HG03520 (cell line): ENCODE measurements around the gene ZNF700.
"Not testable (repeated sequence)": the region's sequence is repeated elsewhere in the genome, so short reads cannot be mapped to it uniquely, and the experiment has no call there.

Source experiments
- ATAC-seq: cut with Tn5 transposase; IDR thresholded peaks from one replicate; pipeline ENCODE4 v1.9.1; 2021; ENCODE audit warnings: mild to moderate bottlenecking, moderate library complexity; ENCODE audit not compliant: unreplicated experiment

Gene ZNF700

DNA sequence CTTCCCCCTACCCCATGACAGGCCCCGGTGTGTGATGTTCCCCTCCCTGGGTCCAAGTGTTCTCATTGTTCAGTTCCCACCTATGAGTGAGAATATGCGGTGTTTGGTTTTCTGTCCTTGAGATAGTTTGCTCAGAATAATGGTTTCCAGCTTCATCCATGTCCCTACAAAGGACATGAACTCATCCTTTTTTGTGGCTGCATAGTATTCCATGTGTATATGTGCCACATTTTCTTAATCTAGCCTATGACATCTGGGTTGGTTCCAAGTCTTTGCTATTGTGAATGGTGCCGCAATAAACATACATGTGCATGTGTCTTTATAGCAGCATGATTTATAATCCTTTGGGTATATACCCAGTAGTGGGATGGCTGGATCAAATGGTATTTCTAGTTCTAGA is 13.5 kb downstream of the ZNF700 start:
- not testable (repeated sequence) for ATAC-seq

DNA sequence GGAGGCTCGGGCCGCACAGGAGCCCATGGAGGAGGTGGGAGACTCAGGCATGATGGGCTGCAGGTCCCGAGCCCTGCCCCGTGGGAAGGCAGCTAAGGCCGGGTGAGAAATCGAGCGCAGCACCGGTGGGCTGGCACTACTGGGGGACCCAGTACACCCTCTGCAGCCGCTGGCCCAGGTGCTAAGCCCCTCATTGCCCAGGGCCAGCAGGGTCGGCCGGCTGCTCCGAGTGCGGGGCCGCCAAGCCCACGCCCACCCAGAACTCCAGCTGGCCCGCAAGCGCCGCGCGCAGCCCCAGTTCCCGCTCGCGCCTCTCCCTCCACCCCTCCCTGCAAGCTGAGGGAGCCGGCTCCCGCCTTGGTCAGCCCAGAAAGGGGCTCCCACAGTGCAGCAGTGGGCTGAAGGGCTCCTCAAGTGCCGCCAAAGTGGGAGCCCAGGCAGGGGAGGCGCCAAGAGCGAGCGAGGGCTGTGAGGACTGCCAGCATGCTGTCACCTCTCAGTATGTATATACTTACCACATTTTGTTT is 16.5 kb downstream of the ZNF700 start:
- not testable (repeated sequence) for ATAC-seq

DNA sequence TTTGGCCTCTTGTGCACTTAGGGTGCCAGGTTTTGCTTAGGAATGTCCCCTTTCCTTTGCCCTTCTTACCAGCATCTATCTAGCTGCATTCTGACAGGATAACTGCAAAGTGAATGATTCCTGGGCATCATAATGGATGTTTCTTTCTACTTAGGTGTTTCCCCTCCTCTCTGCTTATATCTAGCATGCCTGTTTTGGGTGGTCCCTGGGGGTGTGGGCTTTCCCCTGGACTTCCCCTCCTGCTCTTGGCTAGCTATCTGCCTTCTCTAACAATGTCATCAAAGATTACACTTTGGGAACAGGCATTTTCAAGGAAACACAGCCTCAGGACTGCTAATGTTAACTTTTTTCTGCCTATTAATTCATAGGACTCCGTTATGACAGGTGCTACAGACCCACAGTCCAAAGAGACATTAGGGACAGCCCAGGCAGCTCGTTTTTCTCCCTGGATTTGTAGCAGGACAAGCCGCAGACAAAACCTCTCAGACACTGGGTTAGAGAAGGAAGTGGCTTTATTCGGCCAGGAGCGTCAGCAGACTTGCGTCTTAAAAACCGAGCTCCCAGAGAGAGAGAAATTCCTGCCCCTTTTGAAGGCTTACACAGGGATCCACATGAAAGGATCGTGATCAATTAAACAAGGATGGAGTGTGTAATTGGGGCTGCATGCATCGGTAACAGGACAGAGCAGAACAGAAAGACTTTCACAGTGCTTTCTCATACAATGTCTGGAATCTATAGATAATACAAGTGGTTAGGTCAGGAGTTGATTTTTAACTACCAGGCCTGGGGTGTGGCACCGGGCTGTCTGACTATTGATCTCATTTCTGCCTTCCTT is 17.3 kb downstream of the ZNF700 start:
- no peak for ATAC-seq

DNA sequence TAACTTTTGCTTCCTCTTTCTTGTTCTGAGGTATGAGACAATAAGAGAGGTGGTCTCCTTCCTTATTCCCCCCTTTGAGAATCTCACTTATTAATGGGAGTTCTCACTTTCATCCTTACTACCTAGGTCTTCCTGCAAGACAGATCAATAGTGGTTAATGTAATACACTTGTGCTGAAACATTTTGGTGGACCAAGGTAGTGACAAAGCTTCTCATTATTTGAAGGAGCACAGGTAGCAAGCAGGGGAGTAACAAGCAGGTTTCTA is 17.9 kb downstream of the ZNF700 start:
- ATAC-seq, result no peak

DNA sequence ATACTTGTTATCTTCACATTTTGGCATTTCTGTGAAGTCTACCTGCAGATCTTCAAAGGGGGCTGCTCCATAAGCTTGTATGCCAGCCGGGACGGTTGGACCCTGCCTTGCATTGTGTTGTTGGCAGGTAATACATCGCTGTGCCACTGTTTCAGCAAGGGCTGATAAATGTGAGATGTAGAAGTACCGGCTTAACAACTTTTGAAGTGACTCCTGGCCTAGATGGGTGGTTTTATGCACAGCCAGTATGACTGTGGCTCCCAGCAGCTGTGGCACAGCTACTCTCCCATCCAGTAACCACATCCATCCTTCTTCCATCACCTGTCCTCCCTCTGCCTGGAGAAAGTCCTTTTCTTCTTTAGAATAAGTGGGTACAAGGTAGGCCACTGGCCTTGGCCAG is 19.7 kb downstream of the ZNF700 start:
- ATAC-seq, result no peak

DNA sequence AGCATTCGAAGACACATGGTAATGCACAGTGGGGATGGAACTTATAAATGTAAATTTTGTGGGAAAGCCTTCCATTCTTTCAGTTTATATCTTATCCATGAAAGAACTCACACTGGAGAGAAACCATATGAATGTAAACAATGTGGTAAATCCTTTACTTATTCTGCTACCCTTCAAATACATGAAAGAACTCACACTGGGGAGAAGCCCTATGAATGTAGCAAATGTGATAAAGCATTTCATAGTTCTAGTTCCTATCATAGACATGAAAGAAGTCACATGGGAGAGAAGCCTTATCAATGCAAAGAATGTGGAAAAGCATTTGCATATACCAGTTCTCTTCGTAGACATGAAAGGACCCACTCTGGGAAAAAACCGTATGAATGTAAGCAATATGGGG is 23.7 kb downstream of the ZNF700 start:
- no peak for ATAC-seq

DNA sequence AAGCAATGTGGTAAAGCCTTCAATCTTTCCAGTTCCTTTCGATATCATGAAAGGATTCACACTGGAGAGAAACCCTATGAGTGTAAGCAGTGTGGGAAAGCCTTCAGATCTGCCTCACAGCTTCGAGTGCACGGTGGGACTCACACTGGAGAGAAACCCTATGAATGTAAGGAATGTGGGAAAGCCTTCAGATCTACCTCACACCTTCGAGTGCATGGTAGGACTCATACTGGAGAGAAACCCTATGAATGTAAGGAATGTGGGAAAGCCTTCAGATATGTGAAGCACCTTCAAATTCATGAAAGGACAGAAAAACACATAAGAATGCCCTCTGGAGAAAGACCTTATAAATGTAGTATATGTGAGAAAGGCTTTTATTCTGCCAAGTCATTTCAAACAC is 24.3 kb downstream of the ZNF700 start:
- ATAC-seq, result no peak

DNA sequence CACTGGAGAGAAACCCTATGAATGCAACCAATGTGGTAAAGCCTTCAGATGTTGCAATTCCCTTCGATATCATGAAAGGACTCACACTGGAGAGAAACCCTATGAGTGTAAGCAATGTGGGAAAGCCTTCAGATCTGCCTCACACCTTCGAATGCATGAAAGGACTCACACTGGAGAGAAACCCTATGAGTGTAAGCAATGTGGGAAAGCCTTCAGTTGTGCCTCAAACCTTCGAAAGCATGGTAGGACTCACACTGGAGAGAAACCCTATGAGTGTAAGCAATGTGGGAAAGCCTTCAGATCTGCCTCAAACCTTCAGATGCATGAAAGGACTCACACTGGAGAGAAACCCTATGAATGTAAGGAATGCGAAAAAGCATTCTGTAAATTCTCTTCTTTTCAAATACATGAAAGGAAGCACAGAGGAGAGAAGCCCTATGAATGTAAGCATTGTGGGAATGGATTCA is 24.7 kb downstream of the ZNF700 start:
- ATAC-seq, result not testable (repeated sequence)

DNA sequence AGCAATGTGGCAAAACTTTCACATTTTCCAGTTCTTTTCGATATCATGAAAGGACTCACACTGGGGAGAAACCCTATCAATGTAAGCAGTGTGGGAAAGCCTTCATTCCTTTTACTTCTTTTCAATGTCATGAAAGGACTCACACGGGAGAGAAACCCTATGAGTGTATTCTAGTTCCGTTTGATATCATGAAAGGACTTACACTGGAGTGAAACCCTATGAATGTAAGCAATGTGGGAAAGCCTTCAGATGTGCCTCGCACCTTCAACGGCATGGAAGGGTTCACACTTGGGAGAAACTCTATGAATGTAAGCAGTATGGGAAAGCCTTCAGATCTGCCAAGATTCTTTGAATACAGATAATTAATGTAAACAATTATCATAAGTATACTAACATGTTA is 25.4 kb downstream of the ZNF700 start:
- ATAC-seq, result no peak

DNA sequence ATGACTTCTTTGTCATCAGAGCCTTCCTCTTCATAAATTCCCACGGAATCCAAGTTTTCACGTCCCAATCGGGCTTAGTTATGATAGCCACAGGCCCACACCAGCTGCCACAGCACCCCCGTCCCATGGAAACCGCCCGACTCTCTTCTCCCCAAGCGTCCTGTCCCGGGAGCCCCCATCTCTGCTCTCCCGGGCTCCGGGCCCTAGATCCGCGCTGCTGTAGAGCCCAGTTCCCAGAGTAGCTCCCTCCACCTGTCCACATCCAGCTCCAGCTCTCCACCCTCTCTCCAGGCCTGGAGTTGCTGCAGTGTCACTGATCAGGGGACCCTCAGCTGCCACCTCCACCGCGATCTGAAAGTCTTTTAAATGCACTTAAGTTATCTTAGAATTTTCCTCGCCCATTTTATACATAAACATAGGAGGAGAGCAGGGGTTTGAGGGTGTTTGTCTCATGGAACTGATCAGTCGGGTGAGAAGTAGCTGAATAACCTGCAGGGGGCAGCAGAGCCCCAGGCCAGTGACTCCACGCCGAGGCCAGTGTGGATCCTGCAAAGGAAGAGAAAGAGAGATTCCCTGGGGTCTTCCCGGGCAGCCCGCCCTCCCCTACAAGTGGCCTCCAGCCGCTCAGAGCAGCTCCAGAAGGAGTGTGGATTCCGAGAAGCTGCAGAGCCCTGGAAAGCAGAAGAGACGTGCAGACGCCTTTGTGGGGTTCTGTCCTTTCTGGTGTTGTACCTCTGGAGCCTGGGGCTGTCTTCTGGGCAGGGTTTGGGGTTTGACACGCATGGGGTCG is 38.9 kb downstream of the ZNF700 start:
- no peak for ATAC-seq

DNA sequence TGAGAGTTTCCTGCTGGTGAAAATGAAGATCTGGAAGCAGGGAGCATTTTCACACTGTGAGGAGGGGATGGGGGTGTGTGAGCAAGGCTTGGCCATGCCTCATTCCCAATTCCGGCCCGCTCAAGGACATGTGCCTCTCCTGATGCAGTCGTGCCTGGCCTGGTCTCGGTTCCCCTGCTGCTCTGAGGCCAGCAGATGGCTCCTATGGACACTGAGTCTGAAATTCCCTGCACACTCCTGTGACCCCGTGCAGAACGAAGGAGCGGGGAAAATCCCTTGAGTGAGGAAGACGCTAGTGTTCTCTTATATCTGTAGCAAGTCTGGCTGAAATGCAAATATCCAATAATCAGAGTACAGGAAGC is 39.6 kb downstream of the ZNF700 start:
- ATAC-seq, result peak; percentile 31

DNA sequence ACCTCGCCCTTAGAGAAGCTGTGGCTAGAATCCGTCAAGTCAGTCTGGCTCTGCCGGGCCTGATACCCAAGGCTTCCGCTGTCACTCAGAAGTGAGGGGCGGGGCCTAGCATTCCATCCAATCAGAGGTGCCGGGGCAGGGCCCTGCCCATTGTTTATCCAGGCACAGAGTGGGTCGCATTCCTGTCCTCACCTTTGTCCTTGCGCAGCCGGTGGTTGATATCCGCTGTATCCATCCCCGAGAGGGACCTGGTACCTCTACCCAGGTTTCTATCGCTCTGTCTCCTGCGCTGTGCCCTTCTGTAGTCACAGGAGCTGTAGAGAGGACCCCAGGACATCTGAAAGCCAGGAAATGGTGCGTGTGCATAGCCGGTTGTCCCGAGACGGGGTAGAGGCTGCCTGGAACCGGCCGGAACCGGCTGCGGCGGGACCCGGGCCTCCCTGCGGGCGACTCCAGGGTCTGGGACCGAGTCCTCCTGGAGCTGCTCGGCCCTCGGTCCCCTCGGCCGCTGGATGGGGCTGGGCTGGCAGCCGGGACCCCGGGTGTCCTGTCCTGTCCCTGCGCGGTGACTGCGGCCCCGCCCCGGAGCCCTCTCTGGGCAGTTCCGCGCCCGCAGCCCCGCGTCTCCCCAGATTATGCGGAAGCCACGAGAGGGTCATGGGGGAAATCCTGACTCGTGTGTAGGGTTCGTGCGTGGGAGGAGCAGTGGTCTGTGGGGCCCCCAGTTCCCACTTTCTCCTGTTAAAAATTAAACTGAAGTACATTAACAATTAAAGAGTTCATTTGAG is 40.1 kb downstream of the ZNF700 start, which contains the start of gene ZNF763:
ZNF763 (plus strand) TSS at position 183 of the 788 bp plus-strand sequence; CDS start at position 352, 169 bp downstream.
- ATAC-seq, result peak; percentile 83

DNA sequence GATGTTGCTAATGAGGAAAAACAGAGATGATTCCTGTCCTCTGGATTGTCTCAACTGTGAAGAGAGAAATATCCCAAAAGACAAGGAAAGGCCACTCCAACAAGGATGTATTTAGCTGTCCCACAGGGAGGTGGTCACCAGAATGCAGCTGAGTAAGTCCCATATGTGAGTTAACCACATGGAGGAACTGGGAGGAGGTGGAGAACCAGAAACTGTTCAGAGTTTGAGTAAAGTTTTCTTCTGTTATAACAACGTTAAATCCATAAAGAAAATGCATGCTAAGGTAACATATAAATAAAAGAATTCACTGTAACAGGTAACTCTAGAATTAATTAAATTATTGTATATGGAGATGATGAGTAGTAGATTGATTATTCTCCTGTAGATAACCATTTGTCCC is 45.3 kb downstream of the ZNF700 start:
- no peak for ATAC-seq

DNA sequence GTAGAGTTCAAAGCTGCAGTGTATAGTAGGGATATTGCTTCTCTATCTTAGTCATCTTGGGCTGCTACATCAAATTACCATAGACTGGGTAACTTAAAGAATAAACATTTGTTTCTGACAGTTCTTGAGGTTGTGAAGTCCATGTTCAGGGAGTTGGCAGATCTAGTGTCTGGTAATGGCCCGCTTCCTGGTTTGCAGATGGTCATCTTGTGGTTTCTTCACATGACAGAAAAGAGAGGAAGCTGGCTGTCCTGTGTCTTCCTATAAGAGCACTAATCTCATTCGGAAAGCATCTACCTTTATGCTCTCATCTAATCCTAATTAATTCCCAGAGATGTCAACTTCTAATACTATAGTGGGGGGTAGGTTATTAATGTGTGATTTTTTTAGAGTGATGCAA is 46.1 kb downstream of the ZNF700 start:
- ATAC-seq, result no peak

DNA sequence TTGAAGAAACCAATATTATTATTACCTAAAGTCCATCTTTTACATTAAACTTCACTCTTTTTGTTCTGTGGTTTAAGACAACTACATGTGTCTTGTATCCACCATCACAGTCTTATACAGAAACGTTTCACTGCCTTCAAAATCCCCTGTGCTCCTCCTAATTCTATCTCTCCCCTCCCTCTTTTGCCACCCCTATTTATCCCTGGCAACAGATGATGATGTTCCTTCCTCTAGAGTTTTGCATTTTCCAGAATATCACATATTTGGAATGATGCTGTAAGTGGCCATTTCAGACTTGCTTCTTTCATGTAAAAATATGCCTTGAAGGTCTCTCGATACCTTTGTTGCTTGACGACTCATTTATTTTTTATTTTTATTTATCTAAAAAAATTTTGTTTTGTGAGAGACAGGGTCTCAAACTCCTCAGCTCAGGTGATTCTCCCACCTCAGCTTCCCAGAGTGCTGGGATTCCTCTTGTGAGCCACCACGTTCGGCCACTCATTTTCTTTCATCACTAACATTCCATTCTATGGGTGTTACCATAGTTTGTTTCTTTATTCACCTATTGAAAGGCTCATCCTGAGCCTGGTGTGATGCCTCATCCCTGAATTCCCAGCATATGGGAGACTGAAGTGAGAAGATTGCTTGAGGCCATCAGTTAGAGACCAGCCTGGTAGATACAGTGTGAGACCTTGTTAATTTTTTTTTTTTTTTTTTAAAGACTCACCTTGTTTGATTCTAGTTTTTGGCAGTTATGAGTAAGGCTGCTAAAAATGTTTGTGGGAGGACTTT is 48.3 kb downstream of the ZNF700 start:
- no peak for ATAC-seq

DNA sequence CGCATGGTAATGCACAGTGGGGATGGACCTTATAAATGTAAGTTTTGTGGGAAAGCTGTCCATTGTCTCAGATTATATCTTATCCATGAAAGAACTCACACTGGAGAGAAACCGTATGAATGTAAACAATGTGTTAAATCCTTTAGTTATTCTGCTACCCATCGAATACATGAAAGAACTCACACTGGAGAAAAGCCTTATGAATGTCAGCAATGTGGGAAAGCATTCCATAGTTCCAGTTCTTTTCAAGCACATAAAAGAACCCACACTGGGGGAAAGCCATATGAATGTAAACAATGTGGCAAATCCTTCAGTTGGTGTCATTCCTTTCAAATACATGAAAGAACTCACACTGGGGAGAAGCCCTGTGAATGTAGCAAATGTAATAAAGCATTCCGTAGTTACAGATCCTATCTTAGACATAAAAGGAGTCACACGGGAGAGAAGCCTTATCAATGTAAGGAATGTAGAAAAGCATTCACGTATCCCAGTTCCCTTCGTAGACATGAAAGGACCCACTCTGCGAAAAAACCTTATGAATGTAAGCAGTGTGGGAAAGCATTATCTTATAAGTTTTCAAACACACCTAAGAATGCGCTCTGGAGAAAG is 53.7 kb downstream of the ZNF700 start:
- no peak for ATAC-seq

DNA sequence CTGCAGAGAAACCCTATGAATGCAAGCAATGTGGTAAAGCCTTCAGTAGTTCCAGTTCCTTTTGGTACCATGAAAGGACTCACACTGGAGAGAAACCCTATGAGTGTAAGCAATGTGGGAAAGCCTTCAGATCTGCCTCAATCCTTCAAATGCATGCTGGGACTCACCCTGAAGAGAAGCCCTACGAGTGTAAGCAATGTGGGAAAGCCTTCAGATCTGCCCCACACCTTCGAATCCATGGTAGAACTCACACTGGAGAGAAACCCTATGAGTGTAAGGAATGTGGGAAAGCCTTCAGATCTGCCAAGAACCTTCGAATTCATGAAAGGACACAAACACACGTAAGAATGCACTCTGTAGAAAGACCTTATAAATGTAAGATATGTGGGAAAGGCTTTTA is 54.6 kb downstream of the ZNF700 start:
- no peak for ATAC-seq

DNA sequence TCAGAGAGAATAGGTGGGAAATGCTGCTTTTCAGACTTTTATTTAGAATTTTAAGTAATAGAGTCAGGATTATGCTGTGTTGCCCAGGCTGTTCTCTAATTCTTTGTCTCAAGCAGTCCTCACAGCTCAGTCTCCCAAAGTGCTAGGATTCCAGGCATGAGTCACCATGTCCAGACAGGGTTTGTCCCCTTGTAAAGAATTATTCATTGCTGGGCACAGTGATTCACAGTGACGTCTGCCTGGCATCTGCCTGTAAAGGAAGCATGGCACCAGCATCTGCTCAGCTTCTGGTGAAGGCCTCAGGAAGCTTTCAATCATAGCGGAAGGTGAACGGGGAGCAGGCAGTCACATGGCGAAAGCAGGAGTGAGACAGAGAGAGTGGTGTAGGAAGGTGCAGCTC is 57.6 kb downstream of the ZNF700 start:
- ATAC-seq, result no peak

DNA sequence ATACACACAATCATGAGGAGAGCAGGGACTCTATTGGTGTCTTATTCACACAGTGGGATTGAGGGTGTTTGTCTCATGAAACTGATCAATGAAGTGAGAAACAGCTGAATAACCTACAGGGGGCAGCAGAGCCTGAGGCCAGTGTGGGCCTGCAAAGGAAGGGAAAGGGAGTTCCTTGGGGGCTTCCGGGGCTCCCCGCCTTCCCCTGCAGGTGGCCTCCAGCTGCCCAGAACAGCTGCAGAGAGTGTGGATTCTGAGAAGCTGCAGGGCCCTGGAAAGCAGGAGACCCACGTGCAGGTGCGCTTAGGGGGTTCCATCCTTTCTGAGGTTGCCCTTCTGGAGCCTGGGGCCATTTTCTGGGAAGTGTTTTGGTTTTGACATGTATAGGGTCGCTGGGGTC is 60.1 kb downstream of the ZNF700 start:
- ATAC-seq, result no peak

DNA sequence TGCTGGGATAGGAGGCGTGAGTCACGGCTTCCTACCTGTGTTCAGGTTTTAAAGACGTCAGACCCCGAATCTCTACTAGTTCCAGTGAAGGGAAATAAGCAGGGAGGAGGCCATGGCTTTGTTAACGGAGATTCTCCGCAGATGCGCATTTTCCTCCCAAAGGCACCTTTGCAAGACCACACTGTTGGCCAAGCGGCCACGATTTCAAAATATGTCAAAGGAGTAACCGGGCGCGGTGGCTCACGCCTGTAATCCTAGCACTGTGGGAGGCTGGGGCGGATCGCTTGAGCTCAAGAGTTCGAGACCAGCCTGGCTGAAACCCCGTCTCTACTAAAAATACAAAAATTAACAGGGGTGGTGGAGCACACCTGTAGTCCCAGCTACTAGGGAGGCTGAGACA is 61.8 kb downstream of the ZNF700 start:
- ATAC-seq, result no peak
